SK-N-MC (cell line): ENCODE measurements around the gene LMF2.

ENCODE experiments used
- DNase-seq: peaks from one replicate; pipeline ENCODE4 v3.0.0-alpha.2; 2011; ENCODE audit warnings: low read depth, low spot score
- H3K27ac ChIP-seq: fragments of 200-600 bp; sonication (generic); 2 replicates; pipeline ENCODE4 v1.5.1; 2016; ENCODE audit warnings: mixed run types
- H3K36me3 ChIP-seq: fragments of 200-600 bp; sonication (generic); 2 replicates; pipeline ENCODE4 v1.6.1; 2017; ENCODE audit warnings: antibody characterized with exemption, low read length, mixed read lengths; ENCODE audit not compliant: insufficient read depth
- H3K4me3 ChIP-seq: fragments of 200-600 bp; sonication (generic); 2 replicates; pipeline ENCODE4 v1.5.1; 2016
- H3K9ac ChIP-seq: fragments of 200-600 bp; sonication (generic); 2 replicates; pipeline ENCODE4 v1.8.0; 2017; ENCODE audit warnings: mixed run types, mixed read lengths; ENCODE audit not compliant: insufficient read length
- H3K9me3 ChIP-seq: fragments of 200-600 bp; sonication (generic); 2 replicates; pipeline ENCODE4 v1.6.1; 2017; ENCODE audit warnings: low read depth, mild to moderate bottlenecking, antibody characterized with exemption, low read length, moderate library complexity, mixed read lengths
- EZH2 ChIP-seq: fragments of 200-600 bp; sonication (generic); IDR thresholded peaks from one replicate; pipeline ENCODE4 v1.6.1; 2017; ENCODE audit warnings: antibody characterized with exemption
- FOXP2 ChIP-seq: optimal IDR thresholded peaks from 2 replicates; pipeline ENCODE3; 2011; ENCODE audit warnings: mild to moderate bottlenecking, moderate library complexity; ENCODE audit not compliant: insufficient read depth; ENCODE audit errors: extremely low read length, control extremely low read depth
- POLR2AphosphoS5 ChIP-seq: IDR thresholded peaks from 2 replicates; pipeline ENCODE4 v1.6.1; 2012; ENCODE audit warnings: mild to moderate bottlenecking, low read depth, low read length, borderline replicate concordance

The LMF2 gene

GRCh38 chr22:50459496-50460140, 47.9 kb downstream of the LMF2 start:
- DNase-seq = no peak
- Histone ChIP-seq H3K27ac (no peak overlapping the region), H3K36me3 (peaks cover 48% of the 10 kb centered on the region), H3K4me3 (no peak overlapping the region), H3K9ac (no peak overlapping the region), H3K9me3 (no peaks in the 10 kb centered on the region)
- TF ChIP-seq POLR2AphosphoS5 = no peak

GRCh38 chr22:50459016-50459415, 48.5 kb downstream of the LMF2 start:
- no peak overlapping the region for H3K9ac ChIP-seq
- TF ChIP-seq POLR2AphosphoS5 (no peak), EZH2 (no peak), FOXP2 (no peak)
- H3K9me3 ChIP-seq = no peaks in the 10 kb centered on the region
- H3K27ac ChIP-seq = no peak overlapping the region
- H3K4me3 ChIP-seq = no peak overlapping the region
- no peak for DNase-seq
- peaks cover 45% of the 10 kb centered on the region for H3K36me3 ChIP-seq

- H3K9me3 ChIP-seq = no peaks in the 10 kb centered on the region
- no peak overlapping the region for H3K27ac ChIP-seq
- H3K9ac ChIP-seq = no peak overlapping the region
- H3K4me3 ChIP-seq = no peak overlapping the region
- DNase-seq = no peak
- TF ChIP-seq POLR2AphosphoS5 (no peak), EZH2 (no peak), FOXP2 (no peak)
- peaks cover 39% of the 10 kb centered on the region for H3K36me3 ChIP-seq
These were observed 50.9 kb downstream of the LMF2 start for GRCh38 chr22:50456466-50457234.

GRCh38 chr22:50456026-50456425, 51.5 kb downstream of the LMF2 start:
- TF ChIP-seq FOXP2 (no peak), POLR2AphosphoS5 (no peak), EZH2 (no peak)
- Histone ChIP-seq H3K9ac (no peak overlapping the region), H3K4me3 (no peak overlapping the region), H3K9me3 (no peaks in the 10 kb centered on the region), H3K36me3 (peaks cover 35% of the 10 kb centered on the region), H3K27ac (no peak overlapping the region)
- DNase-seq = no peak

- Histone ChIP-seq H3K27ac (no peak overlapping the region), H3K9ac (no peak overlapping the region), H3K9me3 (no peaks in the 10 kb centered on the region), H3K4me3 (no peak overlapping the region), H3K36me3 (peaks cover 31% of the 10 kb centered on the region)
- DNase-seq = no peak
- TF ChIP-seq POLR2AphosphoS5 (no peak), EZH2 (no peak), FOXP2 (no peak)
These were observed 52.3 kb downstream of the LMF2 start for GRCh38 chr22:50455201-50455600.

GRCh38 chr22:50454556-50455075, 52.9 kb downstream of the LMF2 start:
- TF ChIP-seq EZH2 (no peak), POLR2AphosphoS5 (no peak), FOXP2 (no peak)
- DNase-seq = no peak
- H3K9ac ChIP-seq = no peak overlapping the region
- no peak overlapping the region for H3K27ac ChIP-seq
- H3K9me3 ChIP-seq = no peaks in the 10 kb centered on the region
- H3K36me3 ChIP-seq = peaks cover 29% of the 10 kb centered on the region
- no peak overlapping the region for H3K4me3 ChIP-seq
